ENCODE measurements around the gene LTBR. TPM values are rescaled to one million over a fixed set of nuclear protein-coding genes. Genes with fewer than 3 reads are reported as not detected.
"Not testable (repeated sequence)": the region's sequence is repeated elsewhere in the genome, so short reads cannot be mapped to it uniquely, and the experiment has no call there.

Gene LTBR
- total RNA-seq (2014; rRNA removed; shearing (Covaris generic); ENCODE audit: low replicate concordance) = 35.0 and 61.5 TPM in 2 replicates

DNA sequence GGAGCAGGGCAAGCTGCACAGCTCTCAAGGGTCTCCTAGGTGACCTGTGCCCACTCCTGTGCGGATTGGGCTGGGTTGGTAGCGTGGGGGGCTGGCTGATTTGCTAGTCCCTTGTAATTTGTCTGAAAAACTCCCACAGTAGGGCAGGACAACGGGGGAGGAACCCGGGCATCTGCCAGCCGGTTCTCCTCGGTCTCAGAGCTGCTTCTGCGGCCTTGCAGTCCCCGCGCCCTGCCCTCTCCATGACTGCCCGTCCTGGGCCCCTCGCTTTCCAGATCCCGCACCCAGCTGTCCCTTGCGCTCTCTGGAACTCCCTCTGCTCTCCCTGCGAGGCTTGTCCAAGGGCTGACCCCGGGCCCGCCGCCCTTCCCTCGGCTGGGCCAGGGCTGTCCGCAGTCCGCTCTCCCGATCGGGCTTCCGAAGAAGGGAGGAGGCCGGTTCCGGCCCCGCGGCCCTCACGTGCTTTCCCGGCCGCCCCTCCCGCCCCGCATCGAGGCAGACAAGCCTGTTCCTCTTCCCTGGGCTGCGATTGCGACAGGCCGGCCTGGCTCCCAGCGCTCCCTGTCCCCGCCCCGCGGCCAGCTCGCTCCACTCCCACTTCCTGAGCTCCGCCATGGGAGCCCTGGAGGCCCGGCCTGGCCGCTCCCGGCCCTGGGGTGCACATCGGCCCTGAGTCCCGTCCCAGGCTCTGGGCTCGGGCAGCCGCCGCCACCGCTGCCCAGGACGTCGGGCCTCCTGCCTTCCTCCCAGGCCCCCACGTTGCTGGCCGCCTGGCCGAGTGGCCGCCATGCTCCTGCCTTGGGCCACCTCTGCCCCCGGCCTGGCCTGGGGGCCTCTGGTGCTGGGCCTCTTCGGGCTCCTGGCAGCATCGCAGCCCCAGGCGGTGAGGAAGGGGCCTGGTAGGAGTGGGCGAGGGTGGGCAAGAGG lies at the start of gene LTBR:
TSS of gene LTBR (plus strand) at position 591 of the 927 bp plus-strand sequence. CDS start at position 788, 197 bp downstream.
- Histone ChIP-seq H3K4me3 (peak within 1 kb of the TSS; percentile 86), H3K36me3 (peaks cover 41% of the 10 kb centered on the region), H3K9me3 (no peaks in the 10 kb centered on the region), H3K27me3 (no peaks in the 10 kb centered on the region)
- peak; percentile 97 for DNase-seq

- Histone ChIP-seq H3K27me3 (no peaks in the 10 kb centered on the region), H3K9me3 (no peaks in the 10 kb centered on the region), H3K4me3 (no peak overlapping the region), H3K36me3 (peaks cover 75% of the 10 kb centered on the region)
- no peak for DNase-seq
Observed at GRCh38 chr12:6334359-6334758, 49.6 kb upstream of the LTBR start.

- Histone ChIP-seq H3K9me3 (no peaks in the 10 kb centered on the region), H3K4me3 (no peak overlapping the region; the same call in 1 of the 2 replicates), H3K27me3 (no peaks in the 10 kb centered on the region), H3K36me3 (peaks cover 77% of the 10 kb centered on the region)
- DNase-seq = no peak
Observed at GRCh38 chr12:6334940-6335450, 49.0 kb upstream of the LTBR start.

- H3K9me3 ChIP-seq = no peaks in the 10 kb centered on the region
- H3K4me3 ChIP-seq = peak overlapping the region; percentile 36
- peaks cover 77% of the 10 kb centered on the region for H3K36me3 ChIP-seq
- H3K27me3 ChIP-seq = no peaks in the 10 kb centered on the region
- DNase-seq = peak; percentile 91
Observed at GRCh38 chr12:6335451-6336078, 48.4 kb upstream of the LTBR start.

GRCh38 chr12:6336079-6336888 lies 47.7 kb upstream of the LTBR start:
- H3K4me3 ChIP-seq = peak overlapping the region; percentile 39
- H3K27me3 ChIP-seq = no peaks in the 10 kb centered on the region
- peak; percentile 99 for DNase-seq
- H3K9me3 ChIP-seq = no peaks in the 10 kb centered on the region
- peaks cover 77% of the 10 kb centered on the region for H3K36me3 ChIP-seq

- Histone ChIP-seq H3K36me3 (peaks cover 74% of the 10 kb centered on the region), H3K9me3 (no peaks in the 10 kb centered on the region), H3K4me3 (peak overlapping the region; percentile 39), H3K27me3 (no peaks in the 10 kb centered on the region)
- DNase-seq = peak; percentile 61
Observed at GRCh38 chr12:6336889-6337853, 46.8 kb upstream of the LTBR start.

DNA sequence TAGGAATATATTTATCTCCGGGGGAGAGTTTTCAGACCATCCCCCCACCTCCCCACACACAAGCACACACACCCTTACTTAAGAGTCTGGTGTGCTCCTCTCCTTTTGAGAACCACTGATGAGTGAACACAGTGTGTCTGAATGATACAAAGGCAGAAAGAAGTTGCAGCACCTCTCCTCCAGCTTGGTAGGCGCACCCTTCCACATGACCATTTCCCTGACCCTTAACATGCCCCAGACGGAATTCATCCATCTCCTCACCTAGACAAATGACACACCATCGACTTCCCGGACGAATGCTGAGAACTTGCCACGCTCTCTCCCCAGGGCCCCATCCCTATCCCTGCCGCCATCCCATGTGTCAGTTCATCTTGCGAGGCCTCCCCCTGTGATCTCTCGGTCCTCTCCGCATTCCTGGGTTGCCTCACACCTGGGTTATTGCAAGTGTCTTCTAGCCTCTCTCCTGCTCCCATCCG lies 46.0 kb upstream of the LTBR start:
- peaks cover 67% of the 10 kb centered on the region for H3K36me3 ChIP-seq
- H3K4me3 ChIP-seq = peak overlapping the region; percentile 39; the same call in 1 of the 2 replicates
- no peaks in the 10 kb centered on the region for H3K27me3 ChIP-seq
- H3K9me3 ChIP-seq = no peaks in the 10 kb centered on the region
- no peak for DNase-seq

DNA sequence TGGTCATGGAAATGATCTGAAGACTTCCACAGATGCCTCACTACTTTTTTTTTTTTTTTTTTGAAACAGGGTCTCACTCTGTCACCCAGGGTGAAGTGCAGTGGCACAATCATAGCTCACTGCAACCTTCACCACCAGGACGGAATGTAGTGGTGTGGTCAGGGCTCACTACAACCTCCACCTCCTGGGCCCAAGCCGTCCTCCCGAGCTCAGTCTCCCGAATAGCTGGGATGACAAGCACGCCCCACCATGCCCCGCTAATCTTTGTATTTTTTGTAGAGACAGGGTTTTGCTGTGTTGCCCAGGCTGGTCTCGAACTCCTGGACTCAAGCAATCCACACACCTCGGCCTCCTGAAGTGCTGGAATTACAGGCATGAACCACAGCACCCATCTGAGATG lies 45.4 kb upstream of the LTBR start:
- Histone ChIP-seq H3K36me3 (peaks cover 62% of the 10 kb centered on the region), H3K4me3 (peak overlapping the region; percentile 99; the same call in 1 of the 2 replicates)
- DNase-seq, H3K27me3 ChIP-seq, H3K9me3 ChIP-seq: not testable (repeated sequence)

GRCh38 chr12:6338955-6339354 lies 45.0 kb upstream of the LTBR start:
- H3K27me3 ChIP-seq = no peaks in the 10 kb centered on the region
- H3K4me3 ChIP-seq = peak overlapping the region; percentile 99
- peaks cover 58% of the 10 kb centered on the region for H3K36me3 ChIP-seq
- no peak for DNase-seq
- H3K9me3 ChIP-seq = no peaks in the 10 kb centered on the region

- Histone ChIP-seq H3K27me3 (no peaks in the 10 kb centered on the region), H3K9me3 (no peaks in the 10 kb centered on the region), H3K4me3 (peak overlapping the region; percentile 99), H3K36me3 (peaks cover 46% of the 10 kb centered on the region)
- peak; percentile 61 for DNase-seq
Observed at GRCh38 chr12:6340032-6340638, 43.8 kb upstream of the LTBR start.

- peak overlapping the region; percentile 99 for H3K4me3 ChIP-seq
- H3K9me3 ChIP-seq = no peaks in the 10 kb centered on the region
- no peak for DNase-seq
- H3K27me3 ChIP-seq = no peaks in the 10 kb centered on the region
- H3K36me3 ChIP-seq = peaks cover 42% of the 10 kb centered on the region
Observed at GRCh38 chr12:6340745-6341416, 43.1 kb upstream of the LTBR start.

DNA sequence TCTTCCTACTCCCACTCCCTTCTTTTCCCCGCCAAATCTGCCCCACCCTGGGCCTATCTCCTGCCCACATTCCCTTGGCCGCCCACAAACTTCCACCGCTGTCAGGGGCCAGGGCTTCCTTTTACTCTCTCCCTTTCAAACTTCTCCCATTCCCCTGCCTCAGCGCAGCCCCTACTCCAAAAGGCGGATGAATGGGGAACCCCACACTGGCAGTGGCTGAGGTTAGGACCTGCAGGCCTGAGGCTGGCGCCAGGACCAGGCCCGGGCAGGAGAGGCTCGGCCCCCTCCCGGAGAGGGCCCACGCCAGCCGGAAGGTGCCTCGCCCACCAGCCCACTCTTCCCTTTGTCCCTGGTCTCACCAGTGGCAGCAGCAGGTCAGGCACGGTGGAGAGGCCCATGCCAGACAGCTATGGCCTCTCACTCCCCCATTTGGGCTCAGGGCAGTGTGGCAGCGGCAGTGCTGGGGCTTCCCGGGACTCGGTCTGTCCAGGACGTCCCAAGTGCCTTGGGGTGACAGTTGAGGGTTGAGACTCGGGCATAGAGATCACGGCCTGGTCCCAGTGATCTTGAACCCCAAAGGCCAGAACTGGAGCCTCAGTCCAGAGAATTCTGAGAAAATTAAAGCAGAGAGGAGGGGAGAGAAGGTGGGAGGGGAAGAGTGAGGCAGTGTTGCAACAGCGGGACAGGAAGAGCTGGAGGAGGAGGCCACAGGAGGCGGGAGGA lies 42.4 kb upstream of the LTBR start, which contains the start of gene TNFRSF1A:
TSS of gene TNFRSF1A (minus strand) at position 660 of the 723 bp plus-strand sequence. CDS start at position 398, 262 bp downstream.
- Histone ChIP-seq H3K9me3 (no peaks in the 10 kb centered on the region), H3K4me3 (peak within 1 kb of the TSS; percentile 99), H3K36me3 (peaks cover 41% of the 10 kb centered on the region), H3K27me3 (no peaks in the 10 kb centered on the region)
- peak; percentile 81 for DNase-seq

DNA sequence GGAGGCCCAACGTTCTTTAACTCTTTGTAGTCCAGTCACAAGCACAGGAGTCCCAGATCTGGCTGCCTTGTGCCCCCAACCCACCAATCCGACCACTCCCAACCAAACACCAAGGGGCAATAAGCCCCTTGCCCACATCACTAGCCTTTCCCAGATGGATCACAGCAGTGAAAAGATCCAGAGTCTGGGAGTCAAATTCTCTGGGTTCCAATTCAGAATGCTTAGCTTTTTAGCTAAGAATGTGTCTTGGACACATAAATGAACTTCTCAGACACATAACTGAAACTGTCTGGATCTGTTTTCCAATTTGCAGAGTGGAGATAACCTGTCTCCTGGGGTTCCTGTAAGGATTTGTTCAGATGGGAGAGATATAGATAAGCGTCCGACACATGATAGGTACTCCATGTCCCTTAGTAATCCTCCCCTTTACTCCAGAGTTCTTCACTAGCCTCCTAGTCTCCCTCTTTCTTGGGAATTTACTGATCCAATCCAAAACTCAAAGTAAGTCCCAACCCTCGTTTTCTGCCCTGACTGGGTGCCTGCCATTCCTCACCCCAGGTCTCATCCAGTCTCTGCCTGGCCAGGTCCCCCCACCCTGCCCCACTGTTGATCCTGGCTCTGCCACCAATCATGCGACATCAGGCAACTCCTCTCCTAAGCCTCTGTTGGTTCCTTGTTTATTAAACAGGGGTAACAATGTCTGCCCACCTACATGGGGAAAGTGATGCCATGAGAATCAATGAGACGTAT lies 41.6 kb upstream of the LTBR start:
- Histone ChIP-seq H3K36me3 (peaks cover 37% of the 10 kb centered on the region), H3K27me3 (no peaks in the 10 kb centered on the region), H3K9me3 (no peaks in the 10 kb centered on the region), H3K4me3 (peak overlapping the region; percentile 99)
- no peak for DNase-seq

Data from MG63 (cell line).